HEK293 (cell line): ENCODE measurements around the gene DSN1.

ENCODE experiments used
- PRDM1 ChIP-seq: fragments of 450-650 bp; formaldehyde crosslinking; IDR thresholded peaks from 2 replicates; pipeline ENCODE4; 2016; ENCODE audit warnings: missing biosample characterization, missing genetic modification characterization
- ZNF239 ChIP-seq: fragments of 450-650 bp; formaldehyde crosslinking; IDR thresholded peaks from 2 replicates; pipeline ENCODE4 v1.5.1; 2016; ENCODE audit warnings: missing biosample characterization, missing genetic modification characterization
- ZNF501 ChIP-seq: fragments of 450-650 bp; formaldehyde crosslinking; IDR thresholded peaks from 2 replicates; pipeline ENCODE4 v1.5.1; 2016; ENCODE audit warnings: missing biosample characterization, missing genetic modification characterization
- TF ChIP-seq, protein P1 (sequence below): fragments of 450-650 bp; formaldehyde crosslinking; IDR thresholded peaks from 2 replicates; pipeline ENCODE4 v1.5.1; 2016; ENCODE audit warnings: missing biosample characterization, missing genetic modification characterization
- TF ChIP-seq, protein P2 (sequence below): fragments of 450-650 bp; formaldehyde crosslinking; IDR thresholded peaks from 2 replicates; pipeline ENCODE4 v1.5.1; 2016; ENCODE audit warnings: missing biosample characterization, missing genetic modification characterization
- TF ChIP-seq, protein P3 (sequence below): fragments of 450-650 bp; formaldehyde crosslinking; IDR thresholded peaks from 2 replicates; pipeline ENCODE4 v1.5.1; 2016; ENCODE audit warnings: missing biosample characterization, missing genetic modification characterization

DNA sequence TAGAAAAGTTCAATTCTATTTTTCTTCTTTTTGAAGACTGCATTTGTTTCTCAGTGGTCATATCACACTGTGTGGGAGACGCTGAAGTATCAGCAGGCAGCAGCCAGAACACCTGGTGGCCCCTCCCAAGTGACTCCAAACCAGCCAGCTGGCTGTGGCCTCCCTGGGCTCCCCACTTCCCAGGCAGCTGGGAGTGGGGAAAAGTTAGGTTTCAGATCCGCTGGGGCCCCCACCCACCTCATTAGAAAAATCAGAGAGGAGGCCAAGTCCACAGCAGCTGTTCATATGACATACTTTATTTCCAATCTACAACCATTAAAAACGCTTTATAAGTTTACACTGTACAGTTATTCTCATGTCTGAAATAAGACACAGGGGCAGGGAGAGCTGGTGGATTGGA is 3.6 kb upstream of the DSN1 start:
- TF ChIP-seq PRDM1 (tag by site-specific recombination) (no peak), ZNF501 (tag by site-specific recombination) (no peak), ZNF239 (no peak)
- TF ChIP-seq, protein P1, sequence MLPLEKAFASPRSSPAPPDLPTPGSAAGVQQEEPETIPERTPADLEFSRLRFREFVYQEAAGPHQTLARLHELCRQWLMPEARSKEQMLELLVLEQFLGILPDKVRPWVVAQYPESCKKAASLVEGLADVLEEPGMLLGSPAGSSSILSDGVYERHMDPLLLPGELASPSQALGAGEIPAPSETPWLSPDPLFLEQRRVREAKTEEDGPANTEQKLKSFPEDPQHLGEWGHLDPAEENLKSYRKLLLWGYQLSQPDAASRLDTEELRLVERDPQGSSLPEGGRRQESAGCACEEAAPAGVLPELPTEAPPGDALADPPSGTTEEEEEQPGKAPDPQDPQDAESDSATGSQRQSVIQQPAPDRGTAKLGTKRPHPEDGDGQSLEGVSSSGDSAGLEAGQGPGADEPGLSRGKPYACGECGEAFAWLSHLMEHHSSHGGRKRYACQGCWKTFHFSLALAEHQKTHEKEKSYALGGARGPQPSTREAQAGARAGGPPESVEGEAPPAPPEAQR (tag by site-specific recombination), result no peak
- TF ChIP-seq, protein P2, sequence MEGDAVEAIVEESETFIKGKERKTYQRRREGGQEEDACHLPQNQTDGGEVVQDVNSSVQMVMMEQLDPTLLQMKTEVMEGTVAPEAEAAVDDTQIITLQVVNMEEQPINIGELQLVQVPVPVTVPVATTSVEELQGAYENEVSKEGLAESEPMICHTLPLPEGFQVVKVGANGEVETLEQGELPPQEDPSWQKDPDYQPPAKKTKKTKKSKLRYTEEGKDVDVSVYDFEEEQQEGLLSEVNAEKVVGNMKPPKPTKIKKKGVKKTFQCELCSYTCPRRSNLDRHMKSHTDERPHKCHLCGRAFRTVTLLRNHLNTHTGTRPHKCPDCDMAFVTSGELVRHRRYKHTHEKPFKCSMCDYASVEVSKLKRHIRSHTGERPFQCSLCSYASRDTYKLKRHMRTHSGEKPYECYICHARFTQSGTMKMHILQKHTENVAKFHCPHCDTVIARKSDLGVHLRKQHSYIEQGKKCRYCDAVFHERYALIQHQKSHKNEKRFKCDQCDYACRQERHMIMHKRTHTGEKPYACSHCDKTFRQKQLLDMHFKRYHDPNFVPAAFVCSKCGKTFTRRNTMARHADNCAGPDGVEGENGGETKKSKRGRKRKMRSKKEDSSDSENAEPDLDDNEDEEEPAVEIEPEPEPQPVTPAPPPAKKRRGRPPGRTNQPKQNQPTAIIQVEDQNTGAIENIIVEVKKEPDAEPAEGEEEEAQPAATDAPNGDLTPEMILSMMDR (tag by site-specific recombination), result no peak
- TF ChIP-seq, protein P3, sequence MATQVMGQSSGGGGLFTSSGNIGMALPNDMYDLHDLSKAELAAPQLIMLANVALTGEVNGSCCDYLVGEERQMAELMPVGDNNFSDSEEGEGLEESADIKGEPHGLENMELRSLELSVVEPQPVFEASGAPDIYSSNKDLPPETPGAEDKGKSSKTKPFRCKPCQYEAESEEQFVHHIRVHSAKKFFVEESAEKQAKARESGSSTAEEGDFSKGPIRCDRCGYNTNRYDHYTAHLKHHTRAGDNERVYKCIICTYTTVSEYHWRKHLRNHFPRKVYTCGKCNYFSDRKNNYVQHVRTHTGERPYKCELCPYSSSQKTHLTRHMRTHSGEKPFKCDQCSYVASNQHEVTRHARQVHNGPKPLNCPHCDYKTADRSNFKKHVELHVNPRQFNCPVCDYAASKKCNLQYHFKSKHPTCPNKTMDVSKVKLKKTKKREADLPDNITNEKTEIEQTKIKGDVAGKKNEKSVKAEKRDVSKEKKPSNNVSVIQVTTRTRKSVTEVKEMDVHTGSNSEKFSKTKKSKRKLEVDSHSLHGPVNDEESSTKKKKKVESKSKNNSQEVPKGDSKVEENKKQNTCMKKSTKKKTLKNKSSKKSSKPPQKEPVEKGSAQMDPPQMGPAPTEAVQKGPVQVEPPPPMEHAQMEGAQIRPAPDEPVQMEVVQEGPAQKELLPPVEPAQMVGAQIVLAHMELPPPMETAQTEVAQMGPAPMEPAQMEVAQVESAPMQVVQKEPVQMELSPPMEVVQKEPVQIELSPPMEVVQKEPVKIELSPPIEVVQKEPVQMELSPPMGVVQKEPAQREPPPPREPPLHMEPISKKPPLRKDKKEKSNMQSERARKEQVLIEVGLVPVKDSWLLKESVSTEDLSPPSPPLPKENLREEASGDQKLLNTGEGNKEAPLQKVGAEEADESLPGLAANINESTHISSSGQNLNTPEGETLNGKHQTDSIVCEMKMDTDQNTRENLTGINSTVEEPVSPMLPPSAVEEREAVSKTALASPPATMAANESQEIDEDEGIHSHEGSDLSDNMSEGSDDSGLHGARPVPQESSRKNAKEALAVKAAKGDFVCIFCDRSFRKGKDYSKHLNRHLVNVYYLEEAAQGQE (tag by site-specific recombination), result no peak
